Naive thymus-derived CD4-positive, alpha-beta T cell (primary cell): ENCODE data around the gene CACNA1C. TPM values are rescaled to one million over a fixed set of nuclear protein-coding genes. Genes with fewer than 3 reads are reported as not detected.

Experiments used
- ATAC-seq: fragments of 150-1000 bp; cut with Tn5 transposase; 2 replicates; pipeline ENCODE4 v1.10.0; 2021; ENCODE audit warnings: mild to moderate bottlenecking, moderate library complexity
- CTCF ChIA-PET: fragments of 350-600 bp; sonication (Branson Sonifier 250); formaldehyde crosslinking; loops from one replicate; lab custom pipeline; 2021; ENCODE audit warnings: antibody characterized with exemption; lab: Charles Lee
- POLR2A ChIA-PET: fragments of 350-600 bp; sonication (Branson Sonifier 250); formaldehyde crosslinking; loops from one replicate; lab custom pipeline; 2021; ENCODE audit warnings: antibody characterized with exemption, inconsistent platforms; lab: Charles Lee
- DNase-seq, 9 donors: peaks; one replicate each; pipeline versions ENCODE4 v3.0.0 to v3.0.0-alpha.2; 2020 to 2022; ENCODE audit warnings: mixed read lengths in 1 of 9
- H3K27ac ChIP-seq: one replicate; pipeline ENCODE4 v1.7.0; 2013; ENCODE audit warnings: mild to moderate bottlenecking, low read depth, low read length, moderate library complexity
- H3K27me3 ChIP-seq, 2 donors: one replicate each; pipeline ENCODE4 v1.7.0; 2013; ENCODE audit warnings: low read length in 2 of 2, mild to moderate bottlenecking in 2 of 2, moderate library complexity in 2 of 2; ENCODE audit not compliant: control insufficient read depth in 2 of 2, insufficient read depth in 2 of 2
- H3K36me3 ChIP-seq, 3 experiments: 1 replicate in 2 of 3; 2 replicates in 1 of 3; pipeline ENCODE4 v1.7.0; 2013; ENCODE audit warnings: low read length in 3 of 3, mild to moderate bottlenecking in 3 of 3, moderate library complexity in 1 of 3; ENCODE audit not compliant: insufficient read depth in 3 of 3, control insufficient read depth in 2 of 3
- H3K4me1 ChIP-seq, 2 donors: one replicate each; pipeline ENCODE4 v1.7.0; 2013; ENCODE audit warnings: low read length in 2 of 2, mild to moderate bottlenecking in 2 of 2, moderate library complexity in 1 of 2; ENCODE audit not compliant: control insufficient read depth in 2 of 2, insufficient read depth in 2 of 2
- H3K4me3 ChIP-seq: 2 replicates; pipeline ENCODE4 v1.7.0; 2013; ENCODE audit warnings: mild to moderate bottlenecking, low read length
- H3K9me3 ChIP-seq, 3 experiments: 1 replicate in 2 of 3; 2 replicates in 1 of 3; pipeline ENCODE4 v1.7.0; 2013; ENCODE audit warnings: low read length in 3 of 3; ENCODE audit not compliant: control insufficient read depth in 2 of 3
- H3K27ac Mint-ChIP-seq, 9 donors: one replicate each; pipeline ENCODE4 v1.8.0; 2020 to 2022; ENCODE audit warnings: mixed read lengths in 9 of 9, mild to moderate bottlenecking in 8 of 9, moderate library complexity in 5 of 9, inconsistent platforms in 2 of 9
- H3K27me3 Mint-ChIP-seq, 5 donors: one replicate each; pipeline ENCODE4 v1.8.0; 2021 to 2022; ENCODE audit warnings: mixed read lengths in 5 of 5, mild to moderate bottlenecking in 1 of 5
- H3K36me3 Mint-ChIP-seq, 5 donors: one replicate each; pipeline ENCODE4 v1.8.0; 2020 to 2022; ENCODE audit warnings: mixed read lengths in 5 of 5, mild to moderate bottlenecking in 3 of 5, inconsistent platforms in 1 of 5
- H3K4me1 Mint-ChIP-seq, 7 donors: one replicate each; pipeline ENCODE4 v1.8.0; 2020 to 2022; ENCODE audit warnings: mixed read lengths in 7 of 7, mild to moderate bottlenecking in 3 of 7, inconsistent platforms in 1 of 7
- H3K4me3 Mint-ChIP-seq, 10 donors: one replicate each; pipeline ENCODE4 v1.8.0; 2020 to 2022; ENCODE audit warnings: mild to moderate bottlenecking in 10 of 10, mixed read lengths in 10 of 10, moderate library complexity in 6 of 10, inconsistent platforms in 2 of 10
- H3K9me3 Mint-ChIP-seq, 11 donors: one replicate each; pipeline ENCODE4 v1.8.0; 2020 to 2022; ENCODE audit warnings: mixed read lengths in 11 of 11, mild to moderate bottlenecking in 4 of 11, inconsistent platforms in 1 of 11, moderate library complexity in 1 of 11
- intact Hi-C, 2 donors: fragments of 100-400 bp; cut with micrococcal nuclease; formaldehyde crosslinking; loops; one replicate each; pipeline ENCODE4 v1.15.1; 2023
- polyA plus RNA-seq, 2 donors: library from polyadenylated mRNA; unstranded; fragments of 300-500 nt; fragmentation: Illumina TruSeq; gene quantifications; one replicate each; pipeline ENCODE4 v1.2.3, GENCODE V29; 2021
- total RNA-seq, 6 experiments: library from RNA in 5 of 6; stranded (reverse) in 5 of 6; gene quantifications; 1 replicate in 5 of 6; 2 replicates in 1 of 6; pipeline ENCODE4 v1.2.3 and lab custom pipeline; 2021 to 2026

Gene CACNA1C
- total and polyA plus RNA-seq, 7 experiments from 2014 or later = 0.04 to 0.48 (median 0.08) TPM

GRCh38 chr12:2297004-2297403 lies 244.2 kb downstream of the CACNA1C start:
- H3K4me1 ChIP-seq = peaks cover 0 to 5% of the 10 kb centered on the region in 2 donors
- H3K27ac ChIP-seq = no peak overlapping the region
- CTCF ChIA-PET = no interaction called here
- intact Hi-C loops = no loop called here
- no peak for ATAC-seq
- no peaks in the 10 kb centered on the region for H3K36me3 ChIP-seq
- Mint-ChIP-seq H3K4me3 (no peak overlapping the region), H3K27me3 (peaks cover 0 to 11% (median 4%) of the 10 kb centered on the region in 5 donors), H3K27ac (no peak overlapping the region), H3K9me3 (no peaks in the 10 kb centered on the region), H3K4me1 (peaks cover 8 to 24% (median 18%) of the 10 kb centered on the region in 7 donors), H3K36me3 (no peaks in the 10 kb centered on the region)
- H3K4me3 ChIP-seq = no peak overlapping the region
- H3K9me3 ChIP-seq = no peaks in the 10 kb centered on the region
- POLR2A ChIA-PET = no interaction called here
- H3K27me3 ChIP-seq = no peaks in the 10 kb centered on the region
- no peak for DNase-seq

GRCh38 chr12:2297658-2298057 lies 244.9 kb downstream of the CACNA1C start:
- intact Hi-C loops = no loop called here
- H3K27ac ChIP-seq = no peak overlapping the region
- H3K27me3 ChIP-seq = no peaks in the 10 kb centered on the region
- ATAC-seq = no peak
- Mint-ChIP-seq H3K36me3 (no peaks in the 10 kb centered on the region), H3K27me3 (peaks cover 0 to 11% (median 4%) of the 10 kb centered on the region in 5 donors), H3K4me3 (no peak overlapping the region), H3K27ac (peak overlapping the region in 1 of 9 donors; percentile 33), H3K9me3 (no peaks in the 10 kb centered on the region), H3K4me1 (peaks cover 8 to 24% (median 18%) of the 10 kb centered on the region in 7 donors)
- no peak for DNase-seq
- ChIA-PET CTCF (no interaction called here), POLR2A (no interaction called here)
- no peaks in the 10 kb centered on the region for H3K9me3 ChIP-seq
- no peak overlapping the region for H3K4me3 ChIP-seq
- peaks cover 0 to 5% of the 10 kb centered on the region in 2 donors for H3K4me1 ChIP-seq
- no peaks in the 10 kb centered on the region for H3K36me3 ChIP-seq

DNA sequence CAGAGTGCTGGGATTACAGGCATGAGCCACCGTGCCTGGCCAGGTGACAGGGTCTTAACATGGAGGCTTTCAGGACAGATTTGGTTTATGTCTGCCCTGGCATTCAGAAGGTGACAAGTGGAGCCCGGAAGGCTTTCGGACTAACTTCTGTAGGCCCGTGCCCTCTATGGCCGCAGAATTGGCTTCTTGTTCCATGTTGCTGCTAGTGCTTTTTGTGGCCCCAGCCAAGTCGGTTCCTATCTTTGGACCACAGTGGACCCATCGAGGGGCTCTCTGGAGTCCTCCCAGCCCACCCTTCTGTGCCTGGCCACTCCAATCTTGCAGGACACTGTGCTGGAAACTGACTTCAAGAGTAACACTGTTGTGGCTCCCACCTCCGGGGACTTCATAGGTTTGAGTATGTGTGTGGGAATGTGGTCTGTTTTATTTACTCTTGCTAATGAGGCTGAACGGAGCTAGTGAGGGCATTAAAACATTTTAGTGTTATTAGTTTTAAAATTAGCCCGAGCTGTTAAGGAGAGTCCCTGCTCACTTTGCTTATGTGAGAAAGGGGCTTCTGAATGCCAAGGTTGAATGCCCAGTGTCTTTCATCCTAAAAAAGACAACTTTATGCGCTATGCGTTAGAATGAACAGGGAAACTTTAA lies 245.9 kb downstream of the CACNA1C start:
- Mint-ChIP-seq H3K27me3 (peaks cover 0 to 11% (median 4%) of the 10 kb centered on the region in 5 donors), H3K9me3 (no peaks in the 10 kb centered on the region), H3K27ac (no peak overlapping the region), H3K4me3 (no peak overlapping the region), H3K4me1 (peaks cover 8 to 24% (median 18%) of the 10 kb centered on the region in 7 donors), H3K36me3 (no peaks in the 10 kb centered on the region)
- DNase-seq = no peak
- POLR2A ChIA-PET = no interaction called here
- H3K4me1 ChIP-seq = peaks cover 0 to 5% of the 10 kb centered on the region in 2 donors
- no peaks in the 10 kb centered on the region for H3K9me3 ChIP-seq
- H3K27me3 ChIP-seq = no peaks in the 10 kb centered on the region
- no peak overlapping the region for H3K4me3 ChIP-seq
- no peaks in the 10 kb centered on the region for H3K36me3 ChIP-seq
- no peak for ATAC-seq
- intact Hi-C loops = no loop called here
- CTCF ChIA-PET = no interaction called here
- no peak overlapping the region for H3K27ac ChIP-seq

GRCh38 chr12:2299206-2299605 lies 246.4 kb downstream of the CACNA1C start:
- peaks cover 0 to 11% (median 4%) of the 10 kb centered on the region in 5 donors for H3K27me3 Mint-ChIP-seq
- intact Hi-C loops = no loop called here
- ATAC-seq = no peak
- H3K4me1 ChIP-seq = peaks cover 0 to 5% of the 10 kb centered on the region in 2 donors
- no peak overlapping the region for H3K27ac ChIP-seq
- H3K27me3 ChIP-seq = no peaks in the 10 kb centered on the region
- H3K4me3 ChIP-seq = no peak overlapping the region
- ChIA-PET POLR2A (no interaction called here), CTCF (no interaction called here)
- no peaks in the 10 kb centered on the region for H3K9me3 Mint-ChIP-seq
- no peaks in the 10 kb centered on the region for H3K36me3 Mint-ChIP-seq
- H3K4me1 Mint-ChIP-seq = peaks cover 8 to 20% (median 14%) of the 10 kb centered on the region in 7 donors
- H3K36me3 ChIP-seq = no peaks in the 10 kb centered on the region
- peak overlapping the region in 1 of 10 donors; percentile 32 for H3K4me3 Mint-ChIP-seq
- H3K9me3 ChIP-seq = no peaks in the 10 kb centered on the region
- DNase-seq = peak in 2 of 9 donors; percentile 9 to 13
- no peak overlapping the region for H3K27ac Mint-ChIP-seq

DNA sequence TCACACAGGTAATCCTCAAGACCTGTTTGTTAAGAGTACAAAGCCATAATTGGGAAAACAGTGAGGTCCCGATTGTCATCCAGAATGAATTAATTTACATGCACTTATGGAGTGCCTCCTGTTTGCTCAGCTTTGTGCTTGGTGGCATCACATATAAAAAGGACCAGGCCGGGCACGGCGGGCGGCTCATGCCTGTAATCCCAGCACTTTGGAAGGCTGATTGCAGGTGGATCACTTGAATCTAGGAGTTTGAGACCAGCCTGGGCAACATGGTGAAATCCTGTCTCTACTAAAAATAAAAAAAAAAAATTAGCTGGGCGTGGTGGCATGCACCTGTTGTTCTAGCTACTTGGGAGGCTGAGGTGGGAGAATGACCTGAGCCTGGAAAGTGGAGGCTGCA lies 247.4 kb downstream of the CACNA1C start:
- intact Hi-C loops = no loop called here
- no peaks in the 10 kb centered on the region for H3K9me3 ChIP-seq
- H3K4me1 ChIP-seq = no peaks in the 10 kb centered on the region
- H3K36me3 Mint-ChIP-seq = no peaks in the 10 kb centered on the region
- CTCF ChIA-PET = no interaction called here
- peaks cover 2 to 13% (median 7%) of the 10 kb centered on the region in 7 donors for H3K4me1 Mint-ChIP-seq
- ATAC-seq (no peak), DNase-seq (no peak)
- H3K27ac ChIP-seq = no peak overlapping the region
- H3K9me3 Mint-ChIP-seq = no peaks in the 10 kb centered on the region
- no peak overlapping the region for H3K4me3 ChIP-seq
- H3K36me3 ChIP-seq = no peaks in the 10 kb centered on the region
- H3K27ac Mint-ChIP-seq = no peak overlapping the region
- POLR2A ChIA-PET = no interaction called here
- no peak overlapping the region for H3K4me3 Mint-ChIP-seq
- H3K27me3 Mint-ChIP-seq = peaks cover 0 to 11% (median 4%) of the 10 kb centered on the region in 5 donors
- H3K27me3 ChIP-seq = no peaks in the 10 kb centered on the region

- peaks cover 0 to 10% (median 4%) of the 10 kb centered on the region in 7 donors for H3K4me1 Mint-ChIP-seq
- no peak for DNase-seq
- no peaks in the 10 kb centered on the region for H3K9me3 Mint-ChIP-seq
- H3K36me3 Mint-ChIP-seq = no peaks in the 10 kb centered on the region
- Histone ChIP-seq H3K27ac (no peak overlapping the region), H3K4me3 (no peak overlapping the region), H3K9me3 (no peaks in the 10 kb centered on the region), H3K27me3 (no peaks in the 10 kb centered on the region), H3K36me3 (no peaks in the 10 kb centered on the region), H3K4me1 (no peaks in the 10 kb centered on the region)
- POLR2A ChIA-PET = no interaction called here
- CTCF ChIA-PET = no interaction called here
- H3K27me3 Mint-ChIP-seq = peaks cover 0 to 11% (median 4%) of the 10 kb centered on the region in 5 donors
- H3K27ac Mint-ChIP-seq = no peak overlapping the region
- ATAC-seq = no peak
- intact Hi-C loops = no loop called here
- H3K4me3 Mint-ChIP-seq = no peak overlapping the region
Observed at GRCh38 chr12:2300886-2301285, 248.1 kb downstream of the CACNA1C start.
